Adrenal gland (tissue), 12 donors: ENCODE results near the gene CPED1. TPM values are rescaled to one million over a fixed set of nuclear protein-coding genes. Genes with fewer than 3 reads are reported as not detected.

Experiments used
- DNase-seq, 7 donors: peaks; one replicate each; pipeline ENCODE4 v3.0.0-alpha.2; 2019 to 2020
- H3K27ac ChIP-seq, 5 donors: fragments of 200-600 bp; sonication (generic) in 4 of 5; 1 replicate in 3 of 5; 2 replicates in 2 of 5; pipeline versions ENCODE4 v1.5.1 to v1.8.0; 2016 to 2020; ENCODE audit warnings: mild to moderate bottlenecking in 1 of 5
- H3K27me3 ChIP-seq: fragments of 200-600 bp; 2 replicates; pipeline ENCODE4 v1.8.0; 2021
- H3K36me3 ChIP-seq, 2 donors: fragments of 200-600 bp; replicated peaks in 1 of 2; 1 replicate in 1 of 2; 2 replicates in 1 of 2; pipeline versions ENCODE4 v1.5.1 to v1.8.0; 2018 to 2022
- H3K4me1 ChIP-seq, 2 donors: fragments of 200-600 bp; replicated peaks in 1 of 2; 1 replicate in 1 of 2; 2 replicates in 1 of 2; pipeline versions ENCODE4 v1.5.1 to v1.8.0; 2018 to 2021
- H3K4me3 ChIP-seq, 4 donors: fragments of 200-600 bp; sonication (generic) in 3 of 4; one replicate each; pipeline ENCODE4 v1.5.1; 2016 to 2018
- H3K9me3 ChIP-seq, 3 donors: fragments of 200-600 bp; sonication (generic) in 1 of 3; replicated peaks in 1 of 3; 1 replicate in 2 of 3; 2 replicates in 1 of 3; pipeline versions ENCODE4 v1.5.1 to v1.8.0; 2016 to 2021
- CTCF ChIP-seq, 6 experiments: fragments of 450-650 bp in 4 of 6; fragments of 200-600 bp in 2 of 6; sonication (generic) in 1 of 6; IDR thresholded peaks; 1 replicate in 5 of 6; 2 replicates in 1 of 6; pipeline versions ENCODE4 v1.5.1 to v1.8.0; 2016 to 2021; ENCODE audit warnings: antibody characterized with exemption in 6 of 6, mild to moderate bottlenecking in 2 of 6, moderate library complexity in 1 of 6
- POLR2A ChIP-seq, 2 donors: fragments of 450-650 bp; IDR thresholded peaks; one replicate each; pipeline ENCODE4 v1.6.1; 2017; ENCODE audit warnings: antibody characterized with exemption in 2 of 2, mild to moderate bottlenecking in 2 of 2, moderate library complexity in 1 of 2
- WGBS, 4 donors: extraction: QIAGEN DNeasy Blood & Tissue Kit in 2 of 4; methylation state at CpG; one replicate each; pipeline versions ENCODE4 v1.1.5 to v1.1.7; 2013 to 2017; 5-methylcytosine and 5-hydroxymethylcytosine counted together
- intact Hi-C, 2 donors: fragments of 100-400 bp; cut with DNase I; formaldehyde crosslinking; loops; one replicate each; pipeline versions ENCODE4 v1.14.1 to v1.15.0; 2022 to 2023
- polyA plus RNA-seq, 3 donors: library from polyadenylated mRNA; stranded (reverse); fragments of 200-250 nt in 2 of 3; fragments of 350-450 nt in 1 of 3; fragmentation: Illumina TruSeq in 1 of 3; extraction: RNeasy Lipid Tissue Mini Kit (QIAGEN cat#74804) in 1 of 3; gene quantifications; one replicate each; pipeline ENCODE4 v1.2.3, GENCODE V29; 2013 to 2014
- total RNA-seq, 9 donors: library from RNA; depleted of rRNA in 4 of 9; stranded (reverse); fragments of >200 nt in 4 of 9; fragments of 120-200 nt in 1 of 9; fragmentation: NEBNext Ultra II Directional in 1 of 9; extraction: Animal tissue kit (Norgen Biotek cat#: 25700) in 1 of 9; gene quantifications; one replicate each; pipeline versions ENCODE4 v1.1.0 to v1.2.4, GENCODE V29; 2013 to 2023
- donor health status: healthy with polysubstance abuse.
- donor health status: Bipolar disorder and iron deficiency.
- donor health status: DM: yes; HTN: yes; CAD: no.
- donor health status: DM: no; HTN: no; CAD: no.
- donor health status: DM: no; HTN: no; CAD: no.
- donor health status: DM: yes; HTN: yes; CAD: no.

The CPED1 gene
- total and polyA plus RNA-seq, 12 donors = 5.2 to 72.2 (median 40.7) TPM

GRCh38 chr7:121017586-121017985 is 29.1 kb downstream of the CPED1 start:
- no peaks in the 10 kb centered on the region for H3K9me3 ChIP-seq
- no peaks in the 10 kb centered on the region for H3K36me3 ChIP-seq
- H3K27ac ChIP-seq = no peak overlapping the region
- H3K27me3 ChIP-seq = no peaks in the 10 kb centered on the region
- 63 to 82% (median 80%) methylated on average over 1 of the region's 1 CpG for WGBS, 4 donors
- H3K4me1 ChIP-seq = peaks cover 13 to 50% of the 10 kb centered on the region in 2 donors
- H3K4me3 ChIP-seq = no peak overlapping the region
- TF ChIP-seq CTCF (IDR thresholded peaks at IDR 0.05) = no peak
- TF ChIP-seq POLR2A (IDR thresholded peaks at IDR 0.05) = no peak
- intact Hi-C loops = no loop called here
- DNase-seq = no peak

- intact Hi-C loops = no loop called here
- no peaks in the 10 kb centered on the region for H3K9me3 ChIP-seq
- TF ChIP-seq CTCF (IDR thresholded peaks at IDR 0.05) (no peak), POLR2A (IDR thresholded peaks at IDR 0.05) (no peak)
These were observed 30.5 kb downstream of the CPED1 start for GRCh38 chr7:121019018-121019417.

GRCh38 chr7:121020249-121020988 is 31.9 kb downstream of the CPED1 start:
- Histone ChIP-seq H3K27me3 (no peaks in the 10 kb centered on the region), H3K4me3 (no peak overlapping the region), H3K27ac (peak overlapping the region in 3 of 5 donors; percentile 21 to 54 (median 28)), H3K4me1 (peaks cover 13 to 61% of the 10 kb centered on the region in 2 donors), H3K9me3 (no peaks in the 10 kb centered on the region), H3K36me3 (no peaks in the 10 kb centered on the region)
- TF ChIP-seq CTCF (IDR thresholded peaks at IDR 0.05) (no peak), POLR2A (IDR thresholded peaks at IDR 0.05) (no peak)
- DNase-seq = no peak
- 83 to 98% (median 96%) methylated on average over 1 of the region's 1 CpG for WGBS, 4 donors
- intact Hi-C loops = no loop called here

More at GRCh38 chr7:121019018-121019417, 30.5 kb downstream of the CPED1 start:
- Histone ChIP-seq H3K27me3 (no peaks in the 10 kb centered on the region), H3K27ac (peak overlapping the region in 2 of 5 donors; percentile 6 to 30), H3K4me1 (peaks cover 17 to 56% of the 10 kb centered on the region in 2 donors), H3K4me3 (no peak overlapping the region), H3K36me3 (no peaks in the 10 kb centered on the region)
- 63 to 79% (median 74%) methylated on average over 2 of the region's 2 CpGs for WGBS, 4 donors
- no peak for DNase-seq

GRCh38 chr7:121020989-121021969 is 32.8 kb downstream of the CPED1 start:
- no peak for TF ChIP-seq CTCF (IDR thresholded peaks at IDR 0.05)
- TF ChIP-seq POLR2A (IDR thresholded peaks at IDR 0.05) = no peak
- DNase-seq = no peak
- intact Hi-C loops = no loop called here
- H3K36me3 ChIP-seq = no peaks in the 10 kb centered on the region
- H3K4me3 ChIP-seq = no peak overlapping the region
- H3K9me3 ChIP-seq = no peaks in the 10 kb centered on the region
- no peaks in the 10 kb centered on the region for H3K27me3 ChIP-seq
- peak overlapping the region in 2 of 5 donors; percentile 26 to 28 for H3K27ac ChIP-seq
- H3K4me1 ChIP-seq = peaks cover 9 to 55% of the 10 kb centered on the region in 2 donors
- WGBS, 4 donors = 72 to 79% (median 74%) methylated on average over 5 of the region's 5 CpGs
